ENCODE measurements around the gene M1AP. TPM values are rescaled to one million over a fixed set of nuclear protein-coding genes. Genes with fewer than 3 reads are reported as not detected.
"Not testable (repeated sequence)": the region's sequence is repeated elsewhere in the genome, so short reads cannot be mapped to it uniquely, and the experiment has no call there.

The M1AP gene
- total RNA-seq, 1 donor from 2014 or later, result 1.4 TPM

GRCh38 chr2:74562126-74562775 is 85.9 kb downstream of the M1AP start:
- H3K27ac ChIP-seq, result no peak overlapping the region
- intact Hi-C loops (cut with DNase I), result no loop called here
- ATAC-seq, result no peak
- H3K9me3 ChIP-seq, result no peaks in the 10 kb centered on the region
- DNase-seq, result no peak
- no peaks in the 10 kb centered on the region for H3K27me3 ChIP-seq
- peaks cover 4% of the 10 kb centered on the region for H3K4me1 ChIP-seq
- H3K4me3 ChIP-seq, result no peak overlapping the region
- TF ChIP-seq CTCF (IDR thresholded peaks at IDR 0.05), result no peak
- no peaks in the 10 kb centered on the region for H3K36me3 ChIP-seq

GRCh38 chr2:74561022-74561421 is 87.1 kb downstream of the M1AP start:
- H3K4me3 ChIP-seq; DNase-seq; H3K36me3 ChIP-seq; H3K9me3 ChIP-seq; H3K27me3 ChIP-seq; intact Hi-C loops (cut with DNase I); H3K4me1 ChIP-seq; ATAC-seq; H3K27ac ChIP-seq: not testable (repeated sequence)

GRCh38 chr2:74560591-74560990 is 87.5 kb downstream of the M1AP start:
- H3K36me3 ChIP-seq, result no peaks in the 10 kb centered on the region
- no peak for TF ChIP-seq CTCF (IDR thresholded peaks at IDR 0.05)
- H3K9me3 ChIP-seq, result no peaks in the 10 kb centered on the region
- DNase-seq (no peak), ATAC-seq (no peak)
- H3K4me3 ChIP-seq, result no peak overlapping the region
- H3K4me1 ChIP-seq, result no peaks in the 10 kb centered on the region
- H3K27ac ChIP-seq, result no peak overlapping the region
- intact Hi-C loops (cut with DNase I), result no loop called here
- H3K27me3 ChIP-seq, result no peaks in the 10 kb centered on the region

GRCh38 chr2:74559912-74560311 is 88.2 kb downstream of the M1AP start:
- intact Hi-C loops (cut with DNase I), result no loop called here
- Histone ChIP-seq H3K4me1 (no peaks in the 10 kb centered on the region), H3K4me3 (no peak overlapping the region), H3K36me3 (no peaks in the 10 kb centered on the region), H3K9me3 (no peaks in the 10 kb centered on the region), H3K27me3 (no peaks in the 10 kb centered on the region), H3K27ac (no peak overlapping the region)
- TF ChIP-seq CTCF (IDR thresholded peaks at IDR 0.05), result no peak
- DNase-seq (no peak), ATAC-seq (no peak)

GRCh38 chr2:74558284-74559230 is 89.6 kb downstream of the M1AP start:
- Histone ChIP-seq H3K36me3 (no peaks in the 10 kb centered on the region), H3K9me3 (no peaks in the 10 kb centered on the region), H3K4me3 (no peak overlapping the region), H3K27ac (no peak overlapping the region), H3K4me1 (peaks cover 3% of the 10 kb centered on the region), H3K27me3 (no peaks in the 10 kb centered on the region)
- intact Hi-C loops (cut with DNase I), result no loop called here
- no peak for TF ChIP-seq CTCF (IDR thresholded peaks at IDR 0.05)
- DNase-seq (no peak), ATAC-seq (no peak)

- no peak for TF ChIP-seq CTCF (IDR thresholded peaks at IDR 0.05)
- H3K9me3 ChIP-seq, result no peaks in the 10 kb centered on the region
- no peak for DNase-seq
- no peaks in the 10 kb centered on the region for H3K36me3 ChIP-seq
- H3K27me3 ChIP-seq, result no peaks in the 10 kb centered on the region
- no peak overlapping the region for H3K4me3 ChIP-seq
- intact Hi-C loops (cut with DNase I), result no loop called here
- no peak overlapping the region for H3K27ac ChIP-seq
- ATAC-seq, result no peak
- peaks cover 10% of the 10 kb centered on the region for H3K4me1 ChIP-seq
Observed at GRCh38 chr2:74556831-74557370, 91.2 kb downstream of the M1AP start.
